ENCODE results near the gene DRD5. TPM values are rescaled to one million over a fixed set of nuclear protein-coding genes. Genes with fewer than 3 reads are reported as not detected.

Gene DRD5
- total and polyA plus RNA-seq, 8 donors = not detected

DNA sequence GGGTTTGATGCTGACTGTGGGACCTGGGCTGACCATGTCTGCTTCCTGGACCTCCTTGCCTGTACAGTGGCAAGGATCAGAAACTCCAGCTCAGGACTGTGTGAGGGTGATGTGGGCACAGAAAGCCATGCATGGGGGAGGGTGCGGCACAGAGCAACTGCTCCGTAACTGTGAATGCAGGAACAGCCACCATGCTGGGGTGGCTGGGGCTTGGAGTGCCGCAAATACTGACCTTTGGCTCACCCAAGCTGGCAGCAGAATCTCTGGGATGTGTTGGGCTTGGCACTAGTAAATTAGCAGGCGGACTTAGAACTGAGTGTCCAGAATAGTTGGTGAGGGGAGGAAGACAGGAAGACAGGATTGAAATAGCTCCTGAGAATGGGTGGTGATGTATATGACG lies 52.0 kb downstream of the DRD5 start:
- ATAC-seq (no peak), FAIRE-seq (no peak), DNase-seq (no peak)
- H3K27me3 ChIP-seq = no peaks in the 10 kb centered on the region
- TF ChIP-seq, protein P1, sequence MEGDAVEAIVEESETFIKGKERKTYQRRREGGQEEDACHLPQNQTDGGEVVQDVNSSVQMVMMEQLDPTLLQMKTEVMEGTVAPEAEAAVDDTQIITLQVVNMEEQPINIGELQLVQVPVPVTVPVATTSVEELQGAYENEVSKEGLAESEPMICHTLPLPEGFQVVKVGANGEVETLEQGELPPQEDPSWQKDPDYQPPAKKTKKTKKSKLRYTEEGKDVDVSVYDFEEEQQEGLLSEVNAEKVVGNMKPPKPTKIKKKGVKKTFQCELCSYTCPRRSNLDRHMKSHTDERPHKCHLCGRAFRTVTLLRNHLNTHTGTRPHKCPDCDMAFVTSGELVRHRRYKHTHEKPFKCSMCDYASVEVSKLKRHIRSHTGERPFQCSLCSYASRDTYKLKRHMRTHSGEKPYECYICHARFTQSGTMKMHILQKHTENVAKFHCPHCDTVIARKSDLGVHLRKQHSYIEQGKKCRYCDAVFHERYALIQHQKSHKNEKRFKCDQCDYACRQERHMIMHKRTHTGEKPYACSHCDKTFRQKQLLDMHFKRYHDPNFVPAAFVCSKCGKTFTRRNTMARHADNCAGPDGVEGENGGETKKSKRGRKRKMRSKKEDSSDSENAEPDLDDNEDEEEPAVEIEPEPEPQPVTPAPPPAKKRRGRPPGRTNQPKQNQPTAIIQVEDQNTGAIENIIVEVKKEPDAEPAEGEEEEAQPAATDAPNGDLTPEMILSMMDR (IDR thresholded peaks at IDR 0.05) = no peak
- no peaks in the 10 kb centered on the region for H3K4me1 ChIP-seq
- H3K27ac ChIP-seq = no peak overlapping the region
- H3K9me3 ChIP-seq = no peaks in the 10 kb centered on the region
- H3K36me3 ChIP-seq = no peaks in the 10 kb centered on the region
- no peak overlapping the region for H3K4me3 ChIP-seq
- intact Hi-C loops (cut with DNase I) = no loop called here
- WGBS, 2 donors = 84 to 90% methylated on average over 5 of the region's 5 CpGs

Other genes with a start within 250 kb of the DRD5 start
- 1 to 10 TPM; 1.2 to 5.7 (median 2.6) TPM for gene SLC2A9, start 239.9 kb downstream of the DRD5 start, total RNA-seq
- gene SLC2A9, start 239.9 kb downstream of the DRD5 start, polyA plus RNA-seq = 1 to 10 TPM; 1.9 to 2.2 TPM